Mucosa of rectum (tissue), 2 donors: Measurements from ENCODE around the gene ARFRP1.

Source experiments
- H3K27ac ChIP-seq, 2 donors: one replicate each; pipeline ENCODE4 v1.7.0; 2013; ENCODE audit warnings: inconsistent platforms in 2 of 2, low read depth in 2 of 2, low read length in 2 of 2
- H3K27me3 ChIP-seq, 2 donors: one replicate each; pipeline ENCODE4 v1.7.0; 2013; ENCODE audit warnings: low read length in 2 of 2; ENCODE audit not compliant: control insufficient read depth in 2 of 2, insufficient read depth in 2 of 2
- H3K36me3 ChIP-seq, 2 donors: one replicate each; pipeline ENCODE4 v1.7.0; 2013; ENCODE audit warnings: low read length in 2 of 2; ENCODE audit not compliant: control insufficient read depth in 2 of 2, insufficient read depth in 2 of 2
- H3K4me1 ChIP-seq, 2 donors: one replicate each; pipeline ENCODE4 v1.7.0; 2013; ENCODE audit warnings: low read length in 2 of 2, mild to moderate bottlenecking in 1 of 2; ENCODE audit not compliant: control insufficient read depth in 2 of 2, insufficient read depth in 2 of 2
- H3K4me3 ChIP-seq, 2 donors: one replicate each; pipeline ENCODE4 v1.7.0; 2013; ENCODE audit warnings: low read length in 2 of 2
- H3K9ac ChIP-seq, 2 donors: one replicate each; pipeline ENCODE4 v1.7.0; 2013; ENCODE audit warnings: low read length in 2 of 2, low read depth in 1 of 2, mild to moderate bottlenecking in 1 of 2
- H3K9me3 ChIP-seq, 2 donors: one replicate each; pipeline ENCODE4 v1.7.0; 2013; ENCODE audit warnings: low read length in 2 of 2; ENCODE audit not compliant: control insufficient read depth in 2 of 2
- donor health status: healthy.
- donor health status: Normal muscosa, but diverticular disease.

Gene ARFRP1

GRCh38 chr20:63743210-63743970 lies 35.6 kb upstream of the ARFRP1 start:
- Histone ChIP-seq H3K9me3 (no peaks in the 10 kb centered on the region), H3K27me3 (no peaks in the 10 kb centered on the region), H3K27ac (no peak overlapping the region), H3K36me3 (no peaks in the 10 kb centered on the region), H3K4me3 (no peak overlapping the region), H3K4me1 (peaks cover 14 to 16% of the 10 kb centered on the region in 2 donors), H3K9ac (no peak overlapping the region)

- H3K36me3 ChIP-seq = no peaks in the 10 kb centered on the region
- H3K27ac ChIP-seq = no peak overlapping the region
- H3K4me1 ChIP-seq = peaks cover 18 to 20% of the 10 kb centered on the region in 2 donors
- no peaks in the 10 kb centered on the region for H3K27me3 ChIP-seq
- H3K4me3 ChIP-seq = no peak overlapping the region
- H3K9me3 ChIP-seq = no peaks in the 10 kb centered on the region
- no peak overlapping the region for H3K9ac ChIP-seq
These were observed 34.7 kb upstream of the ARFRP1 start for GRCh38 chr20:63742381-63743024.

GRCh38 chr20:63741676-63742380 lies 34.1 kb upstream of the ARFRP1 start:
- no peaks in the 10 kb centered on the region for H3K36me3 ChIP-seq
- H3K9ac ChIP-seq = peak overlapping the region in 1 of 2 donors; percentile 78
- H3K4me3 ChIP-seq = no peak overlapping the region
- H3K27ac ChIP-seq = no peak overlapping the region
- H3K27me3 ChIP-seq = no peaks in the 10 kb centered on the region
- no peaks in the 10 kb centered on the region for H3K9me3 ChIP-seq
- peaks cover 24 to 26% of the 10 kb centered on the region in 2 donors for H3K4me1 ChIP-seq

- Histone ChIP-seq H3K27ac (peak overlapping the region in 1 of 2 donors; percentile 89), H3K4me1 (peaks cover 29 to 31% of the 10 kb centered on the region in 2 donors)
These were observed 33.5 kb upstream of the ARFRP1 start for GRCh38 chr20:63741354-63741675.

GRCh38 chr20:63740627-63741353 lies 33.0 kb upstream of the ARFRP1 start:
- H3K27me3 ChIP-seq = no peaks in the 10 kb centered on the region
- peaks cover 34 to 36% of the 10 kb centered on the region in 2 donors for H3K4me1 ChIP-seq
- peak overlapping the region; percentile 56 to 78 for H3K9ac ChIP-seq

More at GRCh38 chr20:63741354-63741675, 33.5 kb upstream of the ARFRP1 start:
- Histone ChIP-seq H3K4me3 (peak overlapping the region in 1 of 2 donors; percentile 69), H3K36me3 (no peaks in the 10 kb centered on the region), H3K27me3 (no peaks in the 10 kb centered on the region), H3K9me3 (no peaks in the 10 kb centered on the region), H3K9ac (peak overlapping the region in 1 of 2 donors; percentile 78)

GRCh38 chr20:63740070-63740626 lies 32.4 kb upstream of the ARFRP1 start:
- H3K27ac ChIP-seq = peak overlapping the region; percentile 89 to 92
- no peaks in the 10 kb centered on the region for H3K9me3 ChIP-seq
- no peaks in the 10 kb centered on the region for H3K27me3 ChIP-seq
- H3K36me3 ChIP-seq = peaks cover 0 to 7% of the 10 kb centered on the region in 2 donors
- H3K4me1 ChIP-seq = peaks cover 37 to 39% of the 10 kb centered on the region in 2 donors
- peak overlapping the region; percentile 69 to 75 for H3K4me3 ChIP-seq
- H3K9ac ChIP-seq = peak overlapping the region; percentile 56 to 78

More at GRCh38 chr20:63740627-63741353, 33.0 kb upstream of the ARFRP1 start:
- Histone ChIP-seq H3K36me3 (peaks cover 0 to 2% of the 10 kb centered on the region in 2 donors), H3K9me3 (no peaks in the 10 kb centered on the region), H3K27ac (peak overlapping the region; percentile 89 to 92), H3K4me3 (peak overlapping the region; percentile 69 to 75)

- Histone ChIP-seq H3K4me1 (peaks cover 37 to 39% of the 10 kb centered on the region in 2 donors), H3K4me3 (peak within 1 kb of the TSS; percentile 69 to 75), H3K9me3 (no peaks in the 10 kb centered on the region), H3K27ac (peak within 1 kb of the TSS; percentile 89 to 92), H3K27me3 (no peaks in the 10 kb centered on the region), H3K9ac (peak within 1 kb of the TSS; percentile 56 to 78), H3K36me3 (peaks cover 1 to 12% of the 10 kb centered on the region in 2 donors)
These were observed 31.6 kb upstream of the ARFRP1 start, which contains the start of gene SLC2A4RG for GRCh38 chr20:63739130-63740069. Gene SLC2A4RG, plus strand, starts transcription at chr20:63739776. Its CDS starts 137 bp downstream, at chr20:63739913.

- no peaks in the 10 kb centered on the region for H3K9me3 ChIP-seq
- H3K4me1 ChIP-seq = peaks cover 37 to 39% of the 10 kb centered on the region in 2 donors
- peaks cover 8 to 17% of the 10 kb centered on the region in 2 donors for H3K36me3 ChIP-seq
- peak overlapping the region; percentile 56 to 67 for H3K4me3 ChIP-seq
- peak overlapping the region in 1 of 2 donors; percentile 64 for H3K9ac ChIP-seq
- peak overlapping the region; percentile 64 to 80 for H3K27ac ChIP-seq
- no peaks in the 10 kb centered on the region for H3K27me3 ChIP-seq
These were observed 30.9 kb upstream of the ARFRP1 start for GRCh38 chr20:63738687-63739129.
